ENCODE results near the gene CARD16.

DNA sequence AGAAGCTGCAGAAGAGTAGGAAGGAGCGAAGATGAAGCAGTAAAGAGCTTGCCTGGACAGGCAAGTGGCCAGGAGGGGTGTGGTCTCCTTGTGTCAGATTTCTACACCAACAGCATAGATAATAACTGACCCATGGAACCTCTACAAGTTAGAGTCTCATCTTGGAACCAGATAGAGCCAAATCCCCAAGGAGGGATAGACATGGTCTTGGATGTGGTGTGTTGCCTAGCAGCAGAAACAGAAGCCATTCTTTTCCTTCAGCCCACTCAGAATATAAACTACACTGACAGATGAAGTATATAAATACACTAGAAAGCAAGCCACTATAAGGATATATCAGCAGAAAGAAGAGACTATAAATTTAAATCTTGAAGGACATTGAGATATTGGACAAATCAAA, 4.3 kb upstream of the CARD16 start:
- TF ChIP-seq MYC (IDR thresholded peaks at IDR 0.05; ENCODE audit: borderline replicate concordance, low read length) (no peak), POLR2A (IDR thresholded peaks at IDR 0.05; ENCODE audit: low read length) (no peak)

Data from A549 (cell line).